Dedifferentiated amniotic fluid mesenchymal stem cell (primary cell): ENCODE measurements around the gene ALAS2.
"Not testable (repeated sequence)": the region's sequence is repeated elsewhere in the genome, so short reads cannot be mapped to it uniquely, and the experiment has no call there.

ENCODE experiments used
- DNase-seq: peaks from one replicate; pipeline ENCODE4 v3.0.0-alpha.2; 2016; ENCODE audit errors: extremely low spot score

ALAS2 gene, protein sequence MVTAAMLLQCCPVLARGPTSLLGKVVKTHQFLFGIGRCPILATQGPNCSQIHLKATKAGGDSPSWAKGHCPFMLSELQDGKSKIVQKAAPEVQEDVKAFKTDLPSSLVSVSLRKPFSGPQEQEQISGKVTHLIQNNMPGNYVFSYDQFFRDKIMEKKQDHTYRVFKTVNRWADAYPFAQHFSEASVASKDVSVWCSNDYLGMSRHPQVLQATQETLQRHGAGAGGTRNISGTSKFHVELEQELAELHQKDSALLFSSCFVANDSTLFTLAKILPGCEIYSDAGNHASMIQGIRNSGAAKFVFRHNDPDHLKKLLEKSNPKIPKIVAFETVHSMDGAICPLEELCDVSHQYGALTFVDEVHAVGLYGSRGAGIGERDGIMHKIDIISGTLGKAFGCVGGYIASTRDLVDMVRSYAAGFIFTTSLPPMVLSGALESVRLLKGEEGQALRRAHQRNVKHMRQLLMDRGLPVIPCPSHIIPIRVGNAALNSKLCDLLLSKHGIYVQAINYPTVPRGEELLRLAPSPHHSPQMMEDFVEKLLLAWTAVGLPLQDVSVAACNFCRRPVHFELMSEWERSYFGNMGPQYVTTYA

DNA sequence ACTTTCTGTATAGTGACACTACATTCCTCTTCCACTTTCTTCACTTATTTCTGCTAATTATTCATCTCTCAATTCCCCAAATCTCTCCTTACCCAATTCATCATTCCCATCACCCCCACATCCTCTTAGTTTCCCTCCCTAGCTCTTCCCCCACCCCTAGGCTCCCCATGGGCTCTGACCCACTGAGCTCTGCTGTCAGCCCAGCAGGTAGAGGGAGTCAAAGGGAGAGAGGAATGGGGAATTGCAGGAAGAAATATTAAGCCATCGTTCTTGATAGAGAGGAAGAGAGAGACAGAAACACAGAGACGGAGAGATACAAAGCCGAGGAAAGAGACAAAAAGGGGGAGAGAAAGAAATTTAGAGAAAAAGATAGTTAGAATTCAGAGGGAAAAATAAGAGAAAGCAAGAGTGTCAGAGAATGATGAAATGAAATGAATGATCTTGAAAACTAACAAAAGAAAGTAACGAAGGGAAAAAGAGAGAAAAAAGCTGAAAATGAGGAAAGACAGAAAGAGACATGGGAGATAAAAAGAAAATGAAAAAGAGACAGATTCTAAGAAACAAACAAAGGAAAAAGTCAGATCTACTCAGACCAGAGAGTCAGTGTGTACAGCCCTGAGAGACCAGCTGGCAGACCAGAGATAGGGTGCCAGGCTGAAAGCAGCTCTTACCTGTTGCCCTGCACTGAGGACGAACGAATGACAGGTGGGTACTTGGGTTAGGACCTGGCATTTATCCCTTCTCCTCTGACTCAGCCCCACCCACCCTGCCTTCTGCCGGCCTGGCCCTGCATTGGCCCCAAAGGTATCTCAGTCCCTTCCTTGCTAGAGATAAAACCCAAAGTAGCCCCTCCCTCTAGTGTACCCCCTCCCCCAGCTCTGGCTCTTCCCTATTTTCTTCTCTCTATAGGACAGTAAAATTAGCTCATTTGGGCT, at the start of gene ALAS2:
Gene ALAS2 (minus strand): TSS at position 707 of the 935 bp plus-strand sequence. CDS start 4,977 bp downstream, outside the sequence.
- no peak for DNase-seq

DNA sequence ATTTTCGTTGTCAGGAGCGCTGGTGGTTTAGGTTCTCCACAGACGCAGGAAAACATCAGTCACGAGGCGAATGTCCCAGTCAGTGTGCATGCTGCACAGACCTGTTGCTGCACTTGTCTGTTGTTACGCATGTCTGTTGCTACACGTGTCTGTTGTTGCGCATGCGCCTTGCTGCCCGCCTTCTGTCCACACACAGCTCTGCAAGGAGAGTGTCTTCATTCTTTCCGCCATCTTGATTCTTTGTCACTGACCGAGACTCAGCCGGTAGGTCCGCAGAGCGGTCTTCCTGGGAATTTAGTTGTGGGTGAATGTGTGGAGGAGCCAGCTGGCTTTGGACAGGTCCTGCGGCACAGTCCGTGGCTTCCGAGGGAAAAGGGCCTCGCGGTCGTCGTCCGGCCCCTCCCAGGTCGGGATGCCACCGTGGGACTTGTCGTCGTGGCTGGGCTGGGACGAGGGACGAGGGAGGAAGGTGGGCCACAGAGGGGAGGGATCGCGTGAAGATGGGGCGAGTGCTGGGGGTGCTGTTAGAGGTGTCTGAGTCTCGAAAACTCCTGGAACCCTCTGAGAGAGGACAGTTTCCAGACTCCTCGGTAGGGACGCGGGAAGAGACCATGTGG, 44.2 kb upstream of the ALAS2 start, which contains the start of gene PAGE2B:
Gene PAGE2B (plus strand): TSS at position 180 of the 617 bp plus-strand sequence. CDS start 1,012 bp downstream, outside the sequence.
- DNase-seq = no peak

DNA sequence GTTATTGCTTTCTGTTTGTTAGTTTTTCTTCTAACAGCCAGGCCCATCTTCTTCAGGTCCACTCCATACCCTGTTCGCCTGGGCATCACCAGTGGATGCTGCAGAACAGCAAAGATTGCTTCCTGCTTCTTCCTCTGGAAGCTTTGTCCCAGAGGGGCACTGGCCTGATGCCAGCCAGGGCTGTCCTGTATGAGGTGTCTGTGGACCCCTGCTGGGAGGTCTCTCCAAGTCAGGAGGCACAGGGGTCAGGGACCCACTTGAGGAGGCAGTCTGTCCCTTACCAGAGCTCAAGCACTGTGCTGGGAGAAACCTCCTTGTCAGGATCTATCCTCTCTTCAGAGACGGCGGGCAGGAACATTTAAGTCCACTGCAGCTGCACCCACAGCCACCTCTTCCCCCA, 41.5 kb upstream of the ALAS2 start:
- DNase-seq = no peak

DNA sequence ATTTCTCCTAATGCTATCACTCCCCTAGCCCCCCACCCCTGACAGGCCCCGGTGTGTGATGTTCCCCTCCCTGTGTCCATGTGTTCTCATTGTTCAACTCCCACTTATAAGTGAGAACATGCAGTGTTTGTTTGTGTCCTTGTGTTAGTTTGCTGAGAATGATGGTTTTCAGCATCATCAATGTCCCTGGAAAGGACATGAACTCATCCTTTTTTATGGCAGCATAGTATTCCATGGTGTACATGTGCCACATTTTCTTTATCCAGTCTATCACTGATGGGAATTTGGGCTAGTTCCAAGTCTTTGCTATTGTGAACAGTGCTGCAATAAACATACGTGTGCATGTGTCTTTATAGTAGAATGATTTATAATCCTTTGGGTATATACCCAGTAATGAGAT, 36.4 kb upstream of the ALAS2 start:
- not testable (repeated sequence) for DNase-seq

DNA sequence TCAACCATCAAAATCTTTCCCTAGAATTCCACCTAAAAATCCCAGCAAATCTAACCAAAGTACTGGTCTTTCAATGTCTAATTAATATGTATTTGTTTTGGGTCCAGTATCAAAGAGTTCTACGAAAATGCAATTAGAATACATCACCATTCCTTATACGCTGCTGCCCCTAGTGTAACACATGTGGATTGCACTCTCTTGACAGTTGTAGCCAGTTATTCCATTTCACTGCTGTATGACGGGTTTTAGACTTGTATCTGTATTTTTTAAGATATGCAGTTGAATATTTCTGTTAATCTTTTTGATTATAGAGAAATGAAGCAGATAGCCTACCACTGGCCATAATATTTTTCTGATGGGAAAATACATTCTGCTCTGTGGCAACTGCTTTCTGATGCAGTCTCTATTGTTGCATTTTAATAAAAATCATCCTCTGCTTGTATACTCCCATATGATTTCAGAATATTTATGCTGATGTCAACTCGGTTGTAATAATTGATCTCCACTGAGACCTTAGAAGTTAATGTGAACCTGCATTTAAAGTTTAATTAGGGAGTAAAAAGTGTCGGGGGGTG, 27.0 kb upstream of the ALAS2 start:
- no peak for DNase-seq

DNA sequence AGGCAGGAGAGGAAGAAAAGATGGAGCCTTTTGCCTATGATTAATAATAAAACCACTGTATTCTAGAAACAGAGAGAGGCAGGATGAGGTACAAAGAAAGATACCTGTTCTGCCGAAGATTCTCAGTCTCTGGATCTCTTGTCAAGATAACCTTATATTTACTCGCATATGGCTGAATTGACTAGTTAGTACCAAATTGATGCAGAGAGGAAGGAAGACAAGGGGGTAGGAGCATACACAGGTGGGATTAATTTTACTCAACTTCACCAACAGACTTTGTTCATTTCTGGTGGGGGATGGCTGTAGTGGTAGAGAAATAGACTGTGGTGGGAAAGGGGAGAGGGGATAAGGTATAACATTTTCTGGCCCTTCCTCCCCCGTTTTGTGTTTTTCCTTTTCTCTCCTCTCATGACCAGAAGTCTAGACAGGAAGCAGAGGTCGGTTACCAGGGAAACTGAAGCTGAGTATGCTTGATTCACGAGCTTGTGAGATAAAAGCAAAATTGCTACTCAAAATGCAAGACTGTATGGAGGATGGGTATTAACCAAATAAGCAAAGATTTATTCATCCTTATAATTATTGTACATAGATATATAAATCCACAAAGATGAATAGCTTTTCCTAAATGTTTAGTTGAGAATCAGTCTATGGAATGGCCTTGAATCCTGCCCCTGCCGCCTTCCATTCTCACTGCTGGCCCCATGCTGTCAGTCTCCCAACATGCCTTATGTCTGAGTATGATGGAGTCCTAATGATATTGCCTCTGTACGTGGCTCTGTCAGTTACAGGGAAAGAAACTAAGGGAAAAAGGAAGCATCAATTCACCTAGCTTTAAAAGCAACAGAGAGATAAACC, 26.3 kb upstream of the ALAS2 start:
- DNase-seq = no peak

DNA sequence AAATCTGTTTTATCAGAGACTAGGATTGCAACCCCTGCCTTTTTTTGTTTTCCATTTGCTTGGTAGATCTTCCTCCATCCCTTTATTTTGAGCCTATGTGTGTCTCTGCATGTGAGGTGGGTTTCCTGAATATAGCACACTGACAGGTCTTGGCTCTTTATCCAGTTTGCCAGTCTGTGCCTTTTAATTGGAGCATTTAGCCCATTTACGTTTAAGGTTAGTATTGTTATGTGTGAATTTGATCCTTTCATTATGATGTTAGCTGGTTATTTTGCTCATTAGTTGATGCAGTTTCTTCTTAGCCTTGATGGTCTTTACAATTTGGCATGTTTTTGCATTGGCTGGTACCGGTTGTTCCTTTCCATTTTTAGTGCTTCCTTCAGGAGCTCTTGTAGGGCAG, 19.8 kb upstream of the ALAS2 start:
- not testable (repeated sequence) for DNase-seq

DNA sequence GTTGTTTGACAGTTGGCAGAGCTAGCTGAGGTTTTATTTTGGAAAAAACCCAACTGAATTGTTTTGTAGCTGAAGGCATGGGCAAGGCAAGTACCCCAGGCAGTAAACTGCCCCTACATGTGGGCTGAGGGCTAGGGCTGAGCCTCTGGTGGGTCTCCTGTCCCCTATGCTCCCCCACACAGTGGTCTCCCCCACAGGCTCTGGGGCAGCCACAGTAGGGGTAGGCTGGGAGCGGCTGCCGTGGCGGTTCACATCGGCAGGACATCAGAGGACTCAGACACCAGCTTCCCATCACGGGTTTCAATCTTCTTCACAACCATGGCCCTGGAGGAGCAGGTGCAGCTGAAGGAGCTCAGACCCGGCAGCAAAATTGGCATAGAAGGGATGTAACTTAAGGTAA, 10.7 kb upstream of the ALAS2 start:
- DNase-seq = no peak

DNA sequence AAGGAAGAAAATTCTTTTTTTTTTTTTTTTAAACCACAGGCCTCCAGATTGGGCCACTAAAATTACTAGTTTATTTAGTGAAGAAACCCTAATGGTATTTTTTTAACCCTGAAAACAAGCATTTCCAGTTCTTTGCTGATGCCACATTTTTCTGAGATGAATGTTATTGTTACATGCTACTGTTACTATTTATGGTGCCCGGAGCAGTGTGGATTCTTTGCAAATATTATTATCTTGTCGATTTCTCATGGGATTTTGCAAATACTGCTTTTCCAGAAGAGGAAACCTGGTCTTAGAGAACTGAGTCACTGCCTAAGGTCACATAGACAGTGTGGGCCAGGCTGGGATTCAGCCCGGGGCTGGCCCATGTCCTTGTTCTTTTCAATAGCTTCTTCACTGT, 8.7 kb upstream of the ALAS2 start:
- no peak for DNase-seq

DNA sequence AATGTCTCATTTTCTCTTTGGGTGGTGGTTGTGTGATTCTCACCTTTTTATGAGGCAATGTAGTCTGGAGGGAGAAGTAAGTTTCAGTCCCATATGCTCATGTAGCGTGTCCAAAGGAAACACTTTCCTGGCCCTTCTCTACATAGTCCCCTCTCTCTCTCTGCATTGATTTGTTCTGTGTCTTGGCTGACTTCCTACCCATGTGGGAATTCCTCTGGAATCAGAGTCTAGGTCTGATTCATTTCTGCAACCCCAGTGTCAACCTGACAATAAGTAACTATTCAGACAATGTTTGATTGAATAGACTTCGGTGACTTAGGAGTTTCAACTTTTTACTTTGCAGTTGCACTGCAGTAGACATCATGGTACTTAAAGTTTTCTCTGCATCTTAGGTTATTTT, 2.7 kb upstream of the ALAS2 start:
- no peak for DNase-seq

DNA sequence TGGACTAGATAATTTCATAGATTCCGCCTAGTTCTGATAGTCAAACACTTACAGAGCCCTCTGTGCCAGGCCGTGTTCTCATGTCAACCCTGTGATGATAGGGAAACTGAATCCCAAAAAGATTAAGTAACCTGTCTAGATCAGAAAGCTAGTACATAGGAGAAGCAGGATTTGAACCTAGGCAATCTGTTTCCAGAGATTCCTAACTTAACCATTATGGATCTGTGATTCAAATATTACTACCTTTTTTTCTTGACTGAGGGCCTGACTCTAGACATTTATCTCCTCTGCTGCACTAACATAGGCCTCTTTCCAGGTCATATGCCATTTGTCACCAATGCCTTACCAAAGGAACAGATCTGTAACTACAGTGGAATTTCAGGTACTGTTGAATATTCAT, 1.5 kb downstream of the ALAS2 start:
- no peak for DNase-seq

DNA sequence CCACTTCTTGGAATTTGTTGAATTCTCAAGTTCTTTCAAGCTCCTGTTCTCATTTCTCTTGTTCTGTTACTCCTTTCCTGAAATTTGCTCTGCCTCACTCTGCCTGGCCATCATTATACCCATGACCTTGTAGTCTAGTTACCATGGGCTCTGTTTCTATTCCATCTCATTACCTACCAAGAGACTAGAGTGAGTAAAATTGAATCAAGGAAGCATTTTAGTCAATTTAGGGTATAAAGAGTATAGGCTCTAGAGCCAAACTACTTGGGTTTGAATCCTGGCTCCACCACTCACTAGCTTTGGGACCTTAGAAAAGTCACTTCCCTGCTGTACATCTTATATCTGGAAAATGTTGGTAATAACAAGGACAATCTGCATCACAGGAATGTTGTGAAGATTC, 2.2 kb downstream of the ALAS2 start:
- DNase-seq = no peak

DNA sequence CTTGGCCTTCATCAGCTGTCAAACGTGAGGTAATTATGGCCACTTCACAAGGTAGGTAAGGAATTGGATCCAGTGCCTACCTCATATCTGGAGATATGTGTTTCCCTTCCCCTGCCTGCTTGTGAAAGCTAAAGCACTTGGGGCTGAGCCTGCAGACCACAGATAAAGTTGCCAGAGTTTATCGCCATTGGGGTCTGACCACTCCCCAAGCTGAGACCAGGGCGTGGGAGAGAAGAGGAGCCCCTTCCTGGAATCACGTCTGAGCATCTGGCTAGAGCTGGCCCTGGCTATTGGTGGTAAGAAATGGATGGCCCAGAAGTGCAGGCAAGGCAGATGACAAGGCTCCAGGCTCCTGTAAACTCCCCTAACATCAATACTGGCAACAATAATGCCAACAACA, 2.7 kb downstream of the ALAS2 start:
- DNase-seq = no peak

DNA sequence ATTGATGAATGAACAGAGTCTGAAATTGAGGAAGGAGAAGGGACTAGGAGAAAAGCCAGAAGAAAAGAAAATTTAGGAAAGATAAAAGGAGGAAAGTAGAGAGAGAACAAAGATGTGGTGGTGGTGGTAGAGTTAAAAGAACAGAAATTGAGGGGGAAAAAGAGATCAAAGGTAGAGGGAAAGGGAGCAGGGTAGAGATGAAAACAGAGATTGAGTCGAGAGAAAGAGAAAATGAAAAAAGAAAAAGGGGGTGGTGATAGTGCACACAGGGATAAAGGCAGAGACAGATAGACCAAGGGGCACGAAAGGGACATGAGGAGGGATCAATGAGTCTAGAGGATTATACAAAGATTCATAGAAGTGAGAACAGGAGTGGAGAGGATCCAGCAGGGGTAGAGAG, 3.9 kb downstream of the ALAS2 start:
- no peak for DNase-seq

DNA sequence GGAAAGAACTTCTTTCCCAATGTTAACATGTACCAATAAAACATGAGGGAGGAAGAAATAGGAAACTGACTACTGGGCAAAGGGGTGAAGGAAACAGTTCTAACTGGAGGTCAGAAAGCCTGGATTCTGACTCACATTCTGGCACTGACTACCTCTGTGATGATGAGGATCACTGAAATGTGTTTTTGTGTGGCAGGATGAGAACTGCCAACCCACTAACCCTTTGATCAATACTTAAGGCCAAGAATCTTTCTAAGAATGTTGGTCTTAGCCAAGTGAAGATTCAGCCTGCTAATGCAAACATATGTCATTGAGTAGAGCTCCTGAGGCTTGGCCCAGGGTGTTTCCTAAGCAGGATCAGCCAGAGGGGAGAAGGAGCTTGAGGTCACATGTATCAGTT, 4.6 kb downstream of the ALAS2 start:
- no peak for DNase-seq

DNA sequence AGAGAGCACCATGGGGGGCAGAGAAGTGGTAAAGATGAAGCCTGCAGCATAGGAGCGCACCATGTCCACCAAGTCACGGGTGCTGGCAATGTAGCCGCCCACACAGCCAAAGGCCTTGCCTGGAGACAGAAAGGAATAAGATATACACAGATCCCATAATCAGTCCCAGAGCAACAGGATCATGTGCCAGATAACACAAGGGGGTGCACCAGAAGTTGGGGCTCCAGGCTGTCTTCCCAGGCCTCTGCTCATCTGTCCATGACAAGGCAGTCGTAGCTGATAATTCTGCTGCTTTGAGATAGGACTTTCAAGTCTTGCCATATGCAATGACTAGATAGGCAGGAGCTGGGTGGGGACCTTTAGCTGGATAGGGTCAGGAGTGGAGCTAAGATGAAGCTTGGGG, 15.9 kb downstream of the ALAS2 start:
- DNase-seq = no peak

DNA sequence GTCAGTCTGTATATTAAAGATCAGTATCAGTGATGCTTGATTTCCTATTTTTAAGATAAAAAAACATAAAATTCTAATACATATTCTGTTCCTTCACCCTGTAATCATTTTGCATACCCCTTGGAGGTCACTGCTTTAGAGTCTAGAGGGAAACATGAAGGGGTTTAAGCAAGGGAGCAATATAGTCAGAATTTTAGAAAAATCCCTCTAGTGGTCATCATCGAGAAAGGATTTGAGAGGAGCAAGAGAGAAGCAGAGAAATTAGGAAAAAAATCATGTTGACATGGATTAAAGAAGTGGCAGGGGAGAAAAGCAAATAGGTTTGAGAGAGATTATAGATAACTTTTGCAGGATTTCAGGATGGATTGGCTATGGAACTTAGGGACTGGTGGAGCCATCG, 19.5 kb downstream of the ALAS2 start:
- no peak for DNase-seq

DNA sequence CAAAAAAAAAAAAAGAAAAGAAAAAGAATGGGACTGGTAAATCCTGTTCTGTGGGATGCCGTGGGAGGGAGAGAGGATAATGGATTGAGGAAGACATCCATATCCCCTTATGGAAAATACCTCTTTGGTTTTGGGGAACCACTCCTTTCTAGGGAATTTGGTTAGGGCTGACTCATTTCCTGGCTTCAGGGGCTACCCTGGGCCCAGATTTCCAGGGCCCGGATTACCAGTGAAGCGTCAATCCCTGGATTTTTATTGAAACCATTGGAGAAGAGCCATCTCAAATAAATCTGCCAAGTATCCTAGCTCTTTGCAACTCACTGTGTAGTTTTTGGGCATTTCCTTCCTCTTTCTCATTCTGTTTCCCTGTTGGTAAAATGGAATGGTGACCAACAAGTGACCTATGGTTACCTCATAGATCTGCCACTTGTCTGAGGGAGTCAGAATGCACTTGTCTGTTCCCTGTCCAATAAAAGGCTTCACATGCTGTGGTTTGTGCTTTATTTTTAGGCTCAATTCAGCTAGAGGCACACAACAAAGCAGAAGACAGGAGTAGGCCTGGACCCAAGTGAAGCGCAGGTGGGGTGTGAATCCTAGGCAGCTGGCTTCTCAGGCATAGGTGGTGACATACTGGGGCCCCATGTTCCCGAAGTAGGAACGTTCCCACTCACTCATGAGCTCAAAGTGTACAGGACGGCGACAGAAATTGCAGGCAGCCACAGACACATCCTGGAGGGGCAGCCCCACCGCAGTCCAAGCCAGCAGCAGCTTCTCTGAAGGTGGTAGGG, 22.0 kb downstream of the ALAS2 start:
- DNase-seq = no peak

DNA sequence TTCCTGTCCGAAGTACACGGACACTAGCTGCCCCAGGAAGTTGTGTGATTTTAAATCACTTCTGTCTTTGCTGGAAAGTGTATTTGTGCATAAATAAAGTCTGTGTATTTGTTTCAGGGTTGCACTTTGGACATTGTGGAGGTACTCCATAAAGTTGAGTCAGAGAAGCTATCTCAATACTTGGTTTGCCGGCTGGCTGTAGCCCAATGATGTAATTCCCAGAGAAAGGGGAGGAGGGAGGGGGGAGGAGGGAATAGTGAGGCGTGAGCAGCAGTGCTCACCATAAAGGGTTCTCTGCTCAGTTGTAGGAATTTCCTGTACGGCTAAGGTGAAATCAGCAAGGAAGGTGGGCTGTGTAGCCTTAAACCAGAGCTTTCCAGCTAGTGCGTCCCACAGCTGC, 23.1 kb downstream of the ALAS2 start:
- no peak for DNase-seq
